ENCODE measurements around the gene NFE2. TPM values are rescaled to one million over a fixed set of nuclear protein-coding genes. Genes with fewer than 3 reads are reported as not detected.

NFE2 gene
- total RNA-seq, 1 experiment from 2014 or later, result 0.89 TPM

DNA sequence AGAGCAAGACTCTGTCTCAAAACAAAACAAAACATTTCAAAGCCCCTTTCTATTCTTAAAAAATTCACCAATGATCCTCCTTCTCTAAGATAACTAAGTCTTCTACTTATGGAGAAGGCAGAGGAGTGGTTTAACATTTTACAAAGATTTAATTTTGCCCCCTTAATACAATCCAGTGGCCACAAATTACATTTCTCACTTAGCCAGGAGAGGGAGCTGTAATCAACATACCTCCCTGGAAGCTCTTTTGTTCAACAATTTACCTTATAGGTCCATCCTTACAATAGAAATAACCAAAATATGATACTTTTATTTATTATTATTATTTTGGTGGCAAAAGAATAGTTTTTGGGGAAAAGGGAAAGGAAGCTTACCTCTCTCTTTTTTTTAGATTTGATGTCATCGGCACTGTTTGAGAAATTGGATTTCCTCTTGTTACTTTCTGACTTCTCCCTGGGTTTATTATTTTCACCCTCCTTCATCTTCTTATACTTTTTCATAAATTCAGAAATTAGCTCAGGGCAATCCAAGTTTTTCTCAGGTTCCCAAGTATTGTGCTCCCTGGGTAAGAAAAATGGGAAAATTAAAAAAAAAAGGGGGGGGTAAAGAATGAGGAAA, 49.0 kb downstream of the NFE2 start:
- peak; percentile 21 for DNase-seq (ENCODE audit: low spot score)

DNA sequence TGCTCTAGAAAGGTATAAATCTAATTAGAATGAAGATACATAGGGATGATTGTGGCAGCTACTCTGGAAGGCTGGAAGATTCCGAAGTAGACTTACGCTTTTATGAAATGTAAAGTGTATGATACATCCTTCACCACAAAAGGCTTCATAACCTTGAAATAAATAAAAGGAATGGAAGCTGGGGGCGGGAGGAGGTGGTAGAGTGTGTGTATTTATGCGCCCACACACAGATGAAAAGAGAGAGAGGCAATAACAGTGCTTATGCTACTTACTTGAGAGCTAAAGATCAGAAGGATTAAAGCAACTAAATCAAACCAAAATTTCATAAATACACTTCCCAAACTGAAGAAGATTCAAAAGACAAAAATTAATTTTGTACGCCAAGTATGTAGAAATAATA, 51.3 kb downstream of the NFE2 start:
- no peak for DNase-seq (ENCODE audit: low spot score)

DNA sequence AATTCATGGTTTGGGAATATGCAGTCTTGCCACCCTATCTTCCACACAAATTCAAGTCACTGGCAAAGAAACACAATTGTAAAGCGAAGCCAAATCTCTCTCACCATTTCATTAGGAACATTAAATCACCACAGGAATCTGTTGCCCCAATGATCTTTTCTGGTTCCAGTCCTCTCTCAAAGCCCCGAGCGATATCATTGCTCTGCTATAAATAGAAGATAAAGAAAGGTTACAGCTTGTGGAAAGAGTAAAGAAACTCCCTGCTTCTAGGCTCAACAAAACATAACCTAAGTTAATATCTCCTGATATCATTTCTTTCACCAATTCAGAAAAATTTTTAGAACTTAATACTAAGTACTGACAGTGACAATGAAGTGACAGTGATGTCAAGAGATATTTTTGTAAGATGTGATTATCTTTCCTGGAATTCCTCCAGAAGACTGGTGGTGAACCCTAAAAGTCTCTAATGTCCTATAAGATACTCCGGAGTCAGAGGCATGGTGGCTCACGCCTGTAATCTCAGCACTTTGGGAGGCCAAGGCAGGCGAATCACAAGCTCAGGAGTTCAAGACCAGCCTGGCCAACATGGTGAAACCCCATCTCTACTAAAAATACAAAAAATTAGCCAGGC, 54.7 kb downstream of the NFE2 start:
- no peak for DNase-seq (ENCODE audit: low spot score)

Other genes with a start within 250 kb of the NFE2 start
- 0.37 and 1.9 TPM in 2 replicates for gene HOXC4, start 247.2 kb downstream of the NFE2 start, total RNA-seq (2014; rRNA removed; shearing (Covaris generic))
- 28.1 and 33.8 TPM in 2 replicates for gene SMUG1, start 112.0 kb downstream of the NFE2 start, total RNA-seq (2014; rRNA removed; shearing (Covaris generic))
- 32.1 and 45.4 TPM in 2 replicates for gene CBX5, start 20.9 kb downstream of the NFE2 start, total RNA-seq (2014; rRNA removed; shearing (Covaris generic))
- 443 and 634 TPM in 2 replicates for gene HNRNPA1, start 20.3 kb downstream of the NFE2 start, total RNA-seq (2014; rRNA removed; shearing (Covaris generic))
- gene COPZ1, start 24.1 kb upstream of the NFE2 start, total RNA-seq (2014; rRNA removed; shearing (Covaris generic)), result 155 and 212 TPM in 2 replicates
- gene GPR84, start 63.5 kb upstream of the NFE2 start, total RNA-seq (2014; rRNA removed; shearing (Covaris generic)), result not detected in 2 replicates
- gene ZNF385A, start 83.7 kb upstream of the NFE2 start, total RNA-seq (2014; rRNA removed; shearing (Covaris generic)), result 2.3 and 5.3 TPM in 2 replicates
- 86.7 and 89.4 TPM in 2 replicates for gene ITGA5, start 118.3 kb upstream of the NFE2 start, total RNA-seq (2014; rRNA removed; shearing (Covaris generic))
- gene GTSF1, start 172.6 kb upstream of the NFE2 start, total RNA-seq (2014; rRNA removed; shearing (Covaris generic)), result not detected in 2 replicates
- under 0.01 TPM in 1 of 2 replicates, not detected in the other for gene NCKAP1L, start 196.7 kb upstream of the NFE2 start, total RNA-seq (2014; rRNA removed; shearing (Covaris generic))
- gene PDE1B, start 248.6 kb upstream of the NFE2 start, total RNA-seq (2014; rRNA removed; shearing (Covaris generic)), result 0.10 and 0.43 TPM in 2 replicates